Coronary artery (tissue), 2 donors: ENCODE results near the gene CRKL.

Experiments used
- DNase-seq: peaks from one replicate; pipeline ENCODE4 v3.0.0-alpha.2; 2017; ENCODE audit warnings: low spot score
- H3K27ac ChIP-seq, 2 donors: fragments of 200-600 bp; sonication (generic); one replicate each; pipeline ENCODE4 v1.5.1; 2016 to 2019
- H3K4me3 ChIP-seq: fragments of 200-600 bp; sonication (generic); 2 replicates; pipeline ENCODE4 v1.5.1; 2016; ENCODE audit warnings: mild to moderate bottlenecking, moderate library complexity
- TF ChIP-seq, protein P1 (sequence below): fragments of 200-600 bp; sonication (generic); IDR thresholded peaks from one replicate; pipeline ENCODE4 v1.5.1; 2019; ENCODE audit warnings: antibody characterized with exemption

The CRKL gene

DNA sequence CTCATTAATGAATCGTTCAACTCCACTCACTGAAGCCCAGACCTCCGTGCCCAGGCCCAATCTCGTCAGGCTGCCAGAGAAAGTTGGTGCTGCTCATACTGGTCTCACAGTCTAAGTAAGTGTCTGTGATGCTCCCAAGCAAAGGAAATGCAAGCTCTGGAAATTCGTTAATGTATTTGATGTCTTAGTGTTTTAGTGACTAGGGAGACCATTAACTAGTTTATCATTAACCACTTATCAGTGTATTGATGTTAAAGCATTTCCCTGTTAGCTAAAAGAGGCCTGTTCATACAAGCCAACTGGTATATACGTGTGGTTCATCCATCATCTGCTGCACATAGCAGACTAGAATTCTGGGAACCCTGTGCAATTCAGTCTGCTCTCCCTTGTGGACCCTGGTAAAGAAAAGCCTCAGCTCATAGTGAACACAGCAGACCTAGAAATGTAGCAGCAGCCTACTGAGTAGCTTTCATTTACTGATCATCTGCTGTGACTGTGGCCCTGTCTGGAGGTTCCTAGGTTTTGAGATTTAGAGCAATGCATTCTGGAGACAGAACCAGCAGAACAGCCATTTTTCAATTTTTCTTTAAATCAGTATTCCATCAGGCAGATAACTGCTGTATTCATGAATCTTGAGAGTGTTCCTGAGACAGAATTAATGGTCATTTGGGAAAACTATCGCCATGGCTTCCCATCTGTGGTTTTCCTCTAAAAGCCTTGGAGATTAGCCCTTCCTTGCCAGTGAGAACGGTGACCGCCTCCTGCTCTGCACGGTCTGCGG, 34.1 kb downstream of the CRKL start:
- no peak overlapping the region for H3K27ac ChIP-seq
- TF ChIP-seq, protein P1, sequence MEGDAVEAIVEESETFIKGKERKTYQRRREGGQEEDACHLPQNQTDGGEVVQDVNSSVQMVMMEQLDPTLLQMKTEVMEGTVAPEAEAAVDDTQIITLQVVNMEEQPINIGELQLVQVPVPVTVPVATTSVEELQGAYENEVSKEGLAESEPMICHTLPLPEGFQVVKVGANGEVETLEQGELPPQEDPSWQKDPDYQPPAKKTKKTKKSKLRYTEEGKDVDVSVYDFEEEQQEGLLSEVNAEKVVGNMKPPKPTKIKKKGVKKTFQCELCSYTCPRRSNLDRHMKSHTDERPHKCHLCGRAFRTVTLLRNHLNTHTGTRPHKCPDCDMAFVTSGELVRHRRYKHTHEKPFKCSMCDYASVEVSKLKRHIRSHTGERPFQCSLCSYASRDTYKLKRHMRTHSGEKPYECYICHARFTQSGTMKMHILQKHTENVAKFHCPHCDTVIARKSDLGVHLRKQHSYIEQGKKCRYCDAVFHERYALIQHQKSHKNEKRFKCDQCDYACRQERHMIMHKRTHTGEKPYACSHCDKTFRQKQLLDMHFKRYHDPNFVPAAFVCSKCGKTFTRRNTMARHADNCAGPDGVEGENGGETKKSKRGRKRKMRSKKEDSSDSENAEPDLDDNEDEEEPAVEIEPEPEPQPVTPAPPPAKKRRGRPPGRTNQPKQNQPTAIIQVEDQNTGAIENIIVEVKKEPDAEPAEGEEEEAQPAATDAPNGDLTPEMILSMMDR: no peak
- no peak overlapping the region for H3K4me3 ChIP-seq
- DNase-seq: no peak

DNA sequence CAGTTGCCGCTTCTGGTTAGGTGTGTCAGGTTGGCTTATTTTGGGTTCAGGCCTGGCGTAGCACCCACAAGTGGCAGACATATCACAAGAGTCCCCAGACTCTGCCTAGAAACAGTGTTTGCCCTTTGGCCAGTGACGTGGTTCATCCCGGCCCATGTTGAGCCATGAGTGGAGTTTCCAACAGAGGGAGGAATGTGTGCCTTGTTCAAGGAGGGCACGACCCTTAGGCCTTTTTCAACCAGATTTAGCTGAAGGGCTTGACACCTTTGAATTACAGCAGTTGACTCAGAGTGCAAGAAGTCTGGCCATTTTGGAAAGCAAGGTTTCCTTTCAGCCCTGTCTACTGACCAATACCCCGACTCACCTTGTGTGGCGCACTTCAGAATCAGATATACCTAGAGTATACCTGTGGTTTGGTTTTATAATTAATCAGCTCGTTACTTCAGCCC, 34.7 kb downstream of the CRKL start:
- no peak for DNase-seq
- no peak overlapping the region for H3K4me3 ChIP-seq
- no peak overlapping the region for H3K27ac ChIP-seq
- TF ChIP-seq, protein P1: no peak

GRCh38 chr22:20952544-20953341, 35.5 kb downstream of the CRKL start:
- TF ChIP-seq, protein P1: no peak
- DNase-seq: no peak
- no peak overlapping the region for H3K4me3 ChIP-seq
- no peak overlapping the region for H3K27ac ChIP-seq

DNA sequence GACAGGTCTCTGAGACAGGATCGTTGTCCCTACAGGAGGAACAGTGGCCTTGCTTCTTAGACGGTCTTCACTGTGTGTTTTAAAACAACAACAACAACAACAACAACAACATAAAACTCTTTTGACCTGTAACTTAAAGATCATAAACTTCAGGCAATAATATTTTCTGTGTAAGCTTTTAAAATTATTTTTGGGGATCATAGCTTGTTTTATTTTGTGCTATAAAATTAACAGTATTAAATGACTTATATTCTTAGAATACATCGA, 36.1 kb downstream of the CRKL start:
- H3K4me3 ChIP-seq: no peak overlapping the region
- TF ChIP-seq, protein P1: no peak
- H3K27ac ChIP-seq: no peak overlapping the region
- no peak for DNase-seq

DNA sequence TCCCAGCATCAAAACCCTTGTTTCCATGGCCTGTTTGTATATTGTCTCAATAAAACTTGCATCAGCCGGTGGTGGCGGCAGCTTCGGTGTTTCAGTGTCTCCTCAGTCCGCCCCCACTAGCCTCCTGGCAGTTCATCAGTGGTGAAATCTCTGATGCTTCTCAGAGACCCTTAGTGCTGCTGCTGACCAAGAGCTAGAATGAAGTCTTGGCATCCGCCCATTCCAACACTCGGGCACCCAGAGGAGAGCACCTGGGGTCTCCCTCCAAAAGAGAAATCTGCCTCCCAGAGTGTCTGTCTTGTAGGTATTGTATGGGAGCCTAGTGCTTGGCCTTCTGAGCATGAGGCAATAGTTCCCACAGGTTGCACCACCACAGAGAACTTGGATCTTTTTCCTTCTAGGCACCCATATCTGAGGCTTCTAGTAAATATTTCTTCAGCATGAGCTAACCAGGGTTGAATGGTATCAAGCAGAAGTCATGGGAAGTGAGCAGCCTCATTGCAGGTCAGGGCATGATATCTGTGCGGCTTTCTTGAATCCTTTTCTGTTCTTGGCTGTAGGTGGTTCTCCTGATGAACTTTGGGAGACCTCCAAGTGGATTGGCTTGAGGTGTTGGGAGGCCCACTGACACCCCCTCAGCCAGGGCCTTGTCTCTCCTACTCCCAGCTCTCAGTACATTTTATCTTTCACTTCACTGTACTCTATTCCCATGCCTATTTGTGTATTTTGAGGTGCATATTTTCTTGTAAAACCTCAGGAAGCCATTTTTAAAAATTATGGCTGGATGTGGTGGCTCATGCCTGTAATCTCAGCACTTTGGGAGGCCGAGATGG, 36.7 kb downstream of the CRKL start:
- Histone ChIP-seq H3K27ac (peak overlapping the region in 1 of 2 donors; percentile 10), H3K4me3 (no peak overlapping the region)
- TF ChIP-seq, protein P1: no peak
- DNase-seq: no peak

GRCh38 chr22:20955548-20955947, 38.3 kb downstream of the CRKL start:
- Histone ChIP-seq H3K4me3 (no peak overlapping the region), H3K27ac (no peak overlapping the region)
- no peak for DNase-seq
- TF ChIP-seq, protein P1: no peak
